G401 (cell line): ENCODE data around the gene GGTLC2. TPM values are rescaled to one million over a fixed set of nuclear protein-coding genes. Genes with fewer than 3 reads are reported as not detected.
"Not testable (repeated sequence)": the region's sequence is repeated elsewhere in the genome, so short reads cannot be mapped to it uniquely, and the experiment has no call there.

Experiments
- DNase-seq: peaks from one replicate; pipeline ENCODE4 v3.0.0-alpha.2; 2015; ENCODE audit warnings: low spot score
- in situ Hi-C: cut with HindIII; loops from 2 replicates; pipeline ENCODE4 v1.10.0; 2016; ENCODE audit warnings: low sequenced_read_pairs, mixed read lengths
- total RNA-seq: library from RNA; depleted of rRNA; stranded (reverse); fragments of >200 nt; shearing (Covaris generic); gene quantifications from 2 replicates; pipeline ENCODE4 v1.2.3, GENCODE V29; 2014; rRNA removed

Gene GGTLC2
- not detected in 2 replicates for total RNA-seq

DNA sequence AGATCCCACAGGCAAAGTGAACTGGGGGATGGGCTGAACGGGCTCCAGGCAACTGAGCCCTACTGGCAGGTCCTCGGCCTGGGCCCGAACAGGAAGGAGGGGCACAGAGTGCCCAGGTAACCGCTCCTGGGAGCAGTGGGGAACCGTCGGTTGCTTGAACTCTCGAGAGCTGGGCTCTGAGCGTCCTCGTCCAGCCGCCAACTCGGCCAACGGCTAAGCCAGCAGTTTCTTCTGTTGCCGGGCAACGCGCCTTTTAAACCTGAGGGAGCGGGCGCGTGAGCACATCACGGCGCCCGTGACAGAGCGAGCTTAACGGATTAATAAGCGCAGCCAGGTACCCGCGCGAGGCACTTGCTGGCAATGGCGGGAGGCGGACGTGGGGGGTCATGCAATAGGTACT, at the start of gene GGTLC2:
GGTLC2 (plus strand) TSS at position 301 of the 400 bp plus-strand sequence. CDS start 1,732 bp downstream, outside the sequence.
- in situ Hi-C loops, DNase-seq: not testable (repeated sequence)

DNA sequence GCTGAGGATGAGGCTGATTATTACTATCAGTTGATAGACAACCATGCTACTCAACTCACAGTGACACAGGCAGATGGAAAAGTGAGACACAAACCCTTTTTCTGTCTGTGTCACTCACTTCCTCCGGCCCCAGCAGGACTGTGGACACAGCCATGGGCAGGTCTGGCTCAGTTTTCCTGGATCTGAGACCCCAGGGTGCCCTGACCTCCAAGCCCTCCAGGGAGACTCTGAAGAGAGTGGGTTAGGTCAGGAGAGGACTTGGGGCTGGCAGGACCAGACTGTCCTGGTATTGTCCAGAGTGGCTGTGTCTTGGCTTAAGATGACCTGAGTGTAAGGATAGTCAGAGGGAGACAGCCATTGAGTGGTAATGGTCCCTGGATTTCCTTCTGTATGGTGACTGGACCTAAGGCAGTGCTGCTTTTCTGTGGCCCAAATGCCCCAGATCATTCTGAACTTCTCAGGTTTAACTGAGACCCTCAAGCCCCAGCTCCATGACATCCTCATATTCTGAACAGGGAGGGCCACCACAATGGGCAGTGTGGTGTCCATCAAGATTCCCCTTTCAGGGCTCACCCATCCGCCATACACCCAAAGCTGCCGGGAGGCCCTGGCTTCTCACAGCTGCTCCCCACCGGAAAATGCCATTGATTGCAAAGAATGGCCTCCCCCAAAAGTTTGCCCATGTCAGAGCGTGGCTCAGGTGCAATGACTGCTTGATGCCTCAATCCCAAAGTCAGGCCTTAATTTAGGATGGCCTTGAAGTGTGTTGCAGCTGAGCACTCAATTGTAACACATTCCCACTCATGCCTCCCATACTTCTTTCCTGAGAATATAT, 49.2 kb upstream of the GGTLC2 start:
- in situ Hi-C loops, result no loop called here
- no peak for DNase-seq

DNA sequence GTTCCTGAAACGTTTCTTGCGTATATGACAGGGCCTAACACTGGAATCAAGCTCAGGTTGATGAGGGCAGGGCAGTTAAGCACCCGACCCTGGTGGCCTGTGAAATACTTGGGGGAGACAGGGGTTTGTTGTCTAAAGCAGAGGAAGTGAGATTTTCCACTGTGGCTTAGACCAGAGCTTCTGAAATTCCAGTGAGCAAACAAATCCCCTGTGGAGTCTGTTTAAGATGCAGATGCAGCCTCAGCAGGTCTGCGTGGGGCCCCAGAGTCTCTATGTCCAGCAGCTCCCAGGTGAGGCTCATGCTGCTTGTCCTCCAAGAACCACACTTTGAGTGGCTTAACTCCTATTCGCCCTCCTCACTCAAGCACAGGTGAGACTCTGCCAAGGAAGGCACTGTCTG, 46.3 kb upstream of the GGTLC2 start:
- in situ Hi-C loops, result no loop called here
- no peak for DNase-seq

DNA sequence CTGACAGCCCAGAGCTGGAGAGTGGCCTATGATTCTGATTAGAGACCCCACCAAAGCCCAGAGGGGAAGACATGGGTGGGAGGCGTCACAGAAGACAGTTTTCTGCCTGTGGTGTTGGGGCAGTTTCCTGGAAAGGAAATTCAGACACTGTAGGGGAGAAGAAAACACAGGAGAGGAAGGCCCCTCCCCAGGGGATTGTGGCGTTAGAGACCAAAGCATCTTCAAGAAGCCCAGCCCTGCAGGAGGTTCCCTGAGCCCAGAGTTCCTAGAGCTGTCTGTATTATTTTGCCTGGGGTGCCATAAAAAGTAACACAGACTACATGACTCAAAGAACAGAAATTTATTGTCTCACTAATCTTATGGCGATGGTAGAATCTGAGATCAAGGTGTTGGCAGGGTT, 45.2 kb upstream of the GGTLC2 start:
- DNase-seq, result no peak
- in situ Hi-C loops, result no loop called here

DNA sequence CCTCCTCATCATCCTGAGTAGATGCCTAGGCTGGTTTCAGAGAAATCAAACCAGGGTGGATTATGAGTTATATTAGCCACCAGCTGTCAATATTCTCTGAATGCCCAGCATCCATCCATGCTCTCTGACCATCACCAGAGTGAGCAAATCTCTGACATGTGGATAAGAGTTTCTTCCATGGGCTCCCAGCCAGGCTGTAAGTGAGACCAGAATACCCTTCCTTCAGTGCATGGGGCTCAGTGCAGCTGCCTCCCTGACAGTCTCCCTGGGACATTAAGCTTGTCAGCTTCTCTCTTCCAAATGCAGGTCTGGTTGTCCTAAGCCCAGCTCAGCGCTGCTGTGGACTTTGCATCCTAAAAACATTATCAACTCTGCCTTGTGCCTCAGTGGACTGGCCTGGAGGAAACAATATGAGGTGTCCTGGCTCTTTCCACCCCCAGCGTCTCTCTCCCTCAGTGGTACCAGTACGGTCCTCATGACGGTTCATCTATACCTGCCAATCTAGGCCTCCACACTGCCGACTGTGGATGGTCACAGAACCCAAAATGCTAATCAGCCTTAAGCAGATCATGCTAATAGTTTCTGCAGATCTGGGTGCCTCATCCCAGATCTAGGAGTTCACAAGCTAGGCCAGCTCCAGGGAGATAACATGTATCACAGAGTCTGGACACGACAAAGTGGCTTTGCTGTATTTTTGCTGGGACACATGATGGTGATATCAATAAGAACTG, 43.7 kb upstream of the GGTLC2 start:
- DNase-seq, result no peak
- in situ Hi-C loops, result no loop called here

DNA sequence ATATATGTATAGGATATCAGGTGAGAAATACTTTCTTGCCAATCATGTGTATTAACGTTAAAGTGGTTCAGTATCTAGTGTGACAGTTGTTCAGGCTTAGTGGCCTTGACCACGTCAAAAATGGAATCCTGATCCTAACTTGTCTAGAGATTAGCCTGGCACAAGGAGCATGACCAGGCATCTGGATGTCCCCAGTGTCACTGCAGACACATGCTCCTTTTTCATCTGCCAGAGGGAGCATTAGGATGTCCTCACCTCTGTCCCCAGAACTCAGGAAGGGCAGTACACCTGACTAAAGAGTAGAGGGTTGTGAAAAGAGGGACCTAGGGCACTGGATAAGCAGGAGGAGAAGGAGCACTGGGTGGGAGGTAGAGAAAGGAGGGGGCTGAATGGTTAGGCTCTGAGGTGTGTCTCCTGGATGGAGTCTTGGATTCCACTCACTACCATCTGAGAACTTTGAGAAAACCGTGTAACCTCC, 40.9 kb upstream of the GGTLC2 start:
- in situ Hi-C loops, result no loop called here
- no peak for DNase-seq

DNA sequence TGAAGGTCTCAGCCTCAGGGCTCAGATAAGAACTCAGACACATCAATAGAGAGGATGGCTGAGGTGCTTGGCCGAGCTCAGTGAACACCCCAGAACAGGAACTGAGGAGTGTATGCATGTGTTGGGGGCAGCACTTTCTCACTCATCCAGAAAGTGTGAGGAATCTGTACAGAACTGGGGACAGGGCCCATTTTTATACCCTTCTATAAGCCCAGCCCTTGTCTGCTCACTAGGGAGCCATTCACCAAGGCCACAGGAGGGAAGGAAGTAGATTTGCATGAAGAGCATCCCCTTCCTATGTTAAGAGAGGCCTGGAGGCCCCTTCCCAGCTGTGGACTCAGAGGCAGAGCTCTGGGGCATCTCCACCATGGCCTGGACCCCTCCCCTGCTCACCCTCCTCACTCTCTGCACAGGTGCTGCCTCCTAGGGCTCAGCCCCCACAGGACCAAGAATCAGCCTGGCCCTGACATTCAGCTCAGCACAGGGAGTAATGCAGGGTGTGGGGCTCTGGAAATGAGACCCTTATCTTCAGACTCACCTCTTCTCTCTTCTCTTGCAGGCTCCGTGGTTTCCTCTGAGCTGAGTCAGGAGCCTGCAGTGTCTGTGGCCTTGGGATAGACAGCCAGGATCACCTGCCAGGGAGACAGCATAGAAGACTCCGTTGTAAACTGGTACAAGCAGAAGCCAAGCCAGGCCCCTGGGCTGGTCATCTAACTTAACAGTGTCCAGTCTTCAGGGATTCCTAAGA, 39.9 kb upstream of the GGTLC2 start:
- DNase-seq, result no peak

DNA sequence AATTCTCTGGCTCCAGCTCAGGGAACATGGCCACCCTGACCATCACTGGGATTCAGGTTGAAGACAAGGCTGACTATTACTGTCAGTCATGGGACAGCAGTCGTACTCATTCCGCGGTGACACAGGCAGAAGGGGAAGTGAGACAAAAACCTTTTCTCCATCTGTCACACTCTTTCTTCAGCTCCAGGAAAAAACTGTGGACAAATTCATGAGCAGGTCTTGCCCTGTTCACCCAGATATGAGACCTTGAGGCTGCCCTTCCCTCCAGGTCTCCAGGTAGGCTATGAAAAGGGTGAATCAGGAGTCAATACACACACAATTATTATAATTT, 39.4 kb upstream of the GGTLC2 start:
- peak; percentile 33 for DNase-seq
- in situ Hi-C loops, result no loop called here

More for the DNA sequence above, 39.9 kb upstream of the GGTLC2 start:
- in situ Hi-C loops, result no loop called here

DNA sequence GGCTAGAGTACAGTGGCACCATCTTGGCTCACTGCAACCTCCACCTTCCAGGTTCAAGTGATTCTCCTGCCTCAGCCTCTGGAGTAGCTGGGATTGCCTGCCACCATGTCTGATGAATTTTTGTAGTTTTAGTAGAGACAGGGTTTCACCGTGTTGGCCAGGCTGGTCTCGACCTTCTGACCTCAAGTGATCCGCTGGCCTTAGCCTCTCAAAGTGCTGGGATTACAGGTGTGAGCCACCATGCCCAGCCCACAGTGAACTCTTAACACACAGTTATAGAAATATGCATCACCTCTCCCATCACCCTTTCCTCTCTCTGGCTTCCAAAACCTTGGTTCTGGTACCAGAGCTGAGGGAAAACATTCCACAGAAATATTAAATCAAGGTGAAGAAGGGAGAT, 36.4 kb upstream of the GGTLC2 start:
- not testable (repeated sequence) for DNase-seq

DNA sequence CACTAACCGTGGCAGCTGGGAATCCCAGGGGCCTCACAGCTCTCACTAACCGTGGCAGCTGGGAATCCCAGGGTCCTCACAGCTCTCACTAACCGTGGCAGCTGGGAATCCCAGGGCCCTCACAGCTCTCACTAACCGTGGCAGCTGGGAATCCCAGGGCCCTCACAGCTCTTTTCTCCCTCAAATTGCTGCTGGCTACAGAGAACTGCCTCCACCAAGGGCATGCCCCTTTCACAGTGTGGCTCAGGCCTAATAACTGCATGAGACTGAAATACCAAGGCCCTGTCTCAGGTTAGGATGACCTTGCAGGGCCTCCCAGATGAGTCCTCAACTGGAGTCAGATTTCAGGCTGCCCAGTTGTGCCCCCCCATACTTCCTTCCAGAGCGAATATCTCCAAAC, 35.1 kb upstream of the GGTLC2 start:
- no peak for DNase-seq
- in situ Hi-C loops, result no loop called here

More for the DNA sequence above, 36.4 kb upstream of the GGTLC2 start:
- in situ Hi-C loops, result not testable (repeated sequence)

DNA sequence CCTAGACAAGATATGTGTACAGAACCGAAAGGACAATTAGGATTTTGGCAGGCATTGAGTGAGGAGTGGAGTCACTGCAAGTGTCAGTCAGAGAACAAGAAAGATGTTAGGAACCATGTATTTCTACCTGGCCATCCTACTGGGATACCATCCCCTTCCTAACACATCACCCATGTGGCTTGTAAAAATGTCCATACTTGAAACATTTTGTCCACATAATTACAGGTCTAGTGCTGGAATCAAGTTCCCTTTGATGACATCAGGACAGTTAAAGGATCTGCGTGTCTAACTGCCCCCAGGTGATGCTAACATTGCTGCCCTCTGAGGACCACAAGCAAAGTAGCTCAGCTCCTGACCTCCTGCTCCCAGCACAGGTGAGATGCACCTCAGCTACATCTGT, 31.9 kb upstream of the GGTLC2 start:
- DNase-seq, result no peak
- in situ Hi-C loops, result no loop called here

DNA sequence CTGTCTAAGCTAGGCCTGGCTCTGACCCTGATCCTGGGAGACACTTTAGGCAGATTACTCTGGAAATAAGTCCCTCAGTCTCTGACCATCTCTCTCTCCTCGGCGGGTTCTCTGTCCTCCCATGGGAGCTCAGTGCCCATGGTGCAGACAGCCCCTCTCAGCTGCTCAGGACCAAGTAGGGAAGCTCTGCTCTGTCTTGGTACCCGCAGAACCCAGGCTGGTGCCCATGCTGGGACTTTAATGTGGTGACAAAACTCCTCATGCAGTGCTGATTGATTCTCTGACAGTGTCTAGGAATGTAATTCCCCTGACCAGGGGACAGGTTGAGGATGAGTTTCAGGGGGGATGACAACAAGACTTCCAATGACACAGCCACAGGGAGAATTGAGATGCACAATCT, 30.3 kb upstream of the GGTLC2 start:
- DNase-seq, result no peak
- in situ Hi-C loops, result no loop called here

DNA sequence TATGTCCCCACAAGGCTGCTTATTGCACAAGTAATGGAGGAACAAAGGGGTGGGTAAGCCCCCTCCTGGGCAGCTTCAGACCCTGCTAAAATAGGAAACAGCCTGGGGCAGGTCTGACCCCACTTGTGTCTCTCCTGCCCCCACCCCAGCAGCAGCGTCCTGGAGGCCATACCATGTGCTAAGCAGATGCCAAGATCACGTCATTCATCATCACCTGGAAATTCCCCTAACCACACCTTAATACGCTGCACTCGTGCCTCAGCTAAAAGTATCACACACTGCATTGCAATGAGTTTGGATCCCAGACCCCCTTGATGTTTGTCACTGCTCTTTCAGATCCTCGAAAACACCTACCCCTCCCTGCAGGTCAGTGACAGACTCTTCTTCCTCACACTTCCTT, 27.8 kb upstream of the GGTLC2 start:
- in situ Hi-C loops, result no loop called here
- DNase-seq, result no peak

DNA sequence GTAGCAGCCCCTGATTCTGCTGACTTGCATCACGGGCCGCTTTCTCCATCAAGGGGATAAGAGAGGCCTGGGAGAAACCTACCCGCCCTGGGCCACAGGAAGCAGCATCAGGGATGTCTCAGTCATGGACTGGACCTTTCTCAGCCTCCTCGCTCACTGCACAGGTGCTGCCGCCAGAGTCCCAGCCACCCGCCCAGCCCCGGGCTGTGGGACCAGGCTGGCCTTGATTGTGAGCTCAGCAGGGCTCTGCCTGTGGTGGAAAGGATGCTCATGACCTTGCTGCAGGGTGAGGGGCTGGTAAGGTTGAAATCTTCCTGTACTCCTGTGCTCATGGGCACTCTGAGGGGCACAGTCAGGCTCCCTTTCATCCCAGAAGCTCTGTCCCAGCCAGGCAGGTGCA, 26.0 kb upstream of the GGTLC2 start:
- in situ Hi-C loops, result no loop called here
- no peak for DNase-seq

DNA sequence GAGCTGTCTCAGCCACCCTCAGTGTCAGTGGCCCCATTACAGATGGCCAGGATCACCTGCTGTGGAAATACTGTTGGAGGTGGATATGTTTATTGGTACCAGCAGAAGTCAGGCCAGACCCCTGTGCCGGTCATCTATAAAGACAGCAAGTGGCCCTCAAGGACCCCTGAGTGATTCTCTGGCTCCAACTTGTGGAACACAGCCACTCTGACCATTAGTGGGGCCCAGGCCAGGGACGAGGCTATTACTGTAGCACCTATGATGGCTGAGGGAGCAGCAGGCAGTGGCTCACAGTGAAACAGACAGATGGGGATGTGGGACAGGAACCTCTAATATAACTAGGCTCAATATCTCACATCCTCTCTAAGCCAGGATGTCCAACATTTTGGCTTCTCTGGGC, 25.5 kb upstream of the GGTLC2 start:
- in situ Hi-C loops, result no loop called here
- no peak for DNase-seq

DNA sequence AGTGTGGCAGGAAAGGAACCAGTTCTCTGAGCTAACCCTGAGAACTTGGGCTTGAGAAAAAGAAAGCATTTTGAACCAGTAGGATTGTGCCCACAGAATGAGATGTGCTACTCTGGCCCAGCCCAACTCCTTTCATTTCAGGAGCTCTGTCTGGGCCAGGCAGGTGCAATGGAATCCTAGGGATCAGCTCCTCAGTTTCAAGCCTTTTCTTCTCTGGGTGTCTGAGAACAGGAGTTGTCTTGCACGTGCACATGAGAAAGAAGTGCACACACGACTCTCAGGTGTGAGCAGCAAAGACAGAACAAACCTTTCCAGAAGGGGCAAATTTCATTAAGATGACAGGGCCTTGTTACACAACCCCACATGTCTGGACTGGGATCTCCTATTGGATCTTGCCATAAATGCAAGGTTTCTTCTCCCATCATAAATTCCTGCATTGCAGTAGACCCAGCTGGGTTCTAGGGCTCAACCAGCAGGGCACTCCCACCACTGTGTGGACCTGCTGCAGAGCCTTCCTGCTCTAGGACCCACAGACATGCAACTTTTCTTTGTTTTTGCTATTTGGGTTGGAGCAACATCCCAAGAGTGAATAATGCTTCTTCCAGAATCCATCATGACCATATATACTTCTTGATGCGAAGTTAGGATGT, 24.5 kb upstream of the GGTLC2 start:
- in situ Hi-C loops, result no loop called here
- no peak for DNase-seq

DNA sequence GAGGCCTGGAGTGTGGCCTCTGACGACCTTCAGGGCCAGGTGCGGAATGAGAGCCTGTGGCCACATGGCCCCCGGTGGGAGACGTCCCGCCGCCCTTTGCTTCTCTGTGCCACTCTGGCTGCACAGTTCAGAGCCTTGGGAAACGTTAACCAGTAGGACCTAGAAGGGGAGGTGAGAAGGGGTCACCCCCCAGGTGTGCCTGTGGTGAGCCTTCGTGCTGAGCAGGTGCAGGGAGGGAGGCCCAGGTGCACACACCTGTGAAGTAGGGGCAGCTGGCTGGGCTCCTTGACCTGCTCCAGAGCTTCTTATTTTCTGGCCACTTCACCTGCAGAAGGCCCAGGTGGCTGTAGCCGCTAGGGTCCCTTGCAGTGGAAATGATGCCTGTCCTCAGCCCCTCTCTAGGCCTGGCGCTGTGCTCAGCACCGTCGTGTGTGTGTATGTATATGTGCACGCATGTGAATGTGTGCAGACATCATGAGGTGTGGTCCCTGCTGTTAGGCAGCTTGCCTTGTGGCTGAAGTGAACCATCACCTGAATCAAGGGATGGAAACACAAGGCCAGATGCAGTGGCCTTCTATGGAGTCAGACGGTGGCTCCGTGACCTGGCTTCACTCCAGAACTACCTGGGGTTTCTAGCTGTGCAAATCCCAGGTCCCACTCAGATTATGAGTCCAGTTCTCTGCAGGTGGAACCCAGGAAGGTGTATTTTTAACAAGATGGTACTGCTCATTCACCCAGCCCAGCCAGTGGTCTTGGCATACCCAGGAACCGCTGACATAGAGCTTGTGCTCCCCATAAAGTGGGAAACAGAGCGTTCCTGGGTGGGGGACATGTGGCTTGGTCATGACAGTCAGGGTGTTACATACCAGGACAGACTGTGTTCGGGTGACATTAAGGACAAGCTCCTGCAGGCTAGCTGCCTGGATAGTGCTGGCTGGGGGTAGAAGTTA, 15.6 kb upstream of the GGTLC2 start:
- in situ Hi-C loops, DNase-seq: not testable (repeated sequence)

DNA sequence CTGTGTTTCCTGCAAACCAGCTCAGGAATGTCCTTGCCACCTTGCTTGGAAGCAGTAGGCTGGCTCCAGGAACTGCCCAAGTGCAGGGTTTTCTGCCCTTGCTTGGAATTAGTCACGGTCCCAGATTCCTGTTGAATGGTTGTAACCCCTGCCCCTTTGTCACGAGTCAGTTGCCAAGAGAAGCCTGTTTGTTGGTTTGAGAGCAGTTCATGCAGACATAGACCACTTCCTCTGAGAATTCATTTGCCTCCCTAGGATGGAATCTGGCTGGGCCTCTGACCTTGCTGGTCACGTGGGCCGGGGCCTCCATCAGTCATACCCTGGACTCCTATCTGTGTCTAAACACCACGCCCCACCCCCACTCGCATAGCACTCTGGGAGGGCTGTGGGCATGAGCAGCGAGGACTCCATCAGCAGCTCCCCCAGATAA, 13.2 kb upstream of the GGTLC2 start:
- in situ Hi-C loops, DNase-seq: not testable (repeated sequence)
